M059J (cell line): Measurements from ENCODE around the gene DYSF. TPM values are rescaled to one million over a fixed set of nuclear protein-coding genes. Genes with fewer than 3 reads are reported as not detected.

ENCODE experiments used
- DNase-seq: peaks from one replicate; pipeline ENCODE4 v3.0.0-alpha.2; 2012; ENCODE audit warnings: low read depth
- total RNA-seq: library from RNA; depleted of rRNA; stranded (reverse); fragments of >200 nt; shearing (Covaris generic); gene quantifications from 2 replicates; pipeline ENCODE4 v1.2.3, GENCODE V29; 2014

The DYSF gene
- total RNA-seq, 1 experiment from 2014 or later: 0.81 TPM

- no peak for DNase-seq
Observed at GRCh38 chr2:71530211-71530610, 76.8 kb downstream of the DYSF start.

GRCh38 chr2:71530641-71531332 lies 77.4 kb downstream of the DYSF start:
- peak; percentile 33 for DNase-seq

GRCh38 chr2:71531522-71532047 lies 78.2 kb downstream of the DYSF start:
- DNase-seq: peak; percentile 80

GRCh38 chr2:71532327-71532726 lies 79.0 kb downstream of the DYSF start:
- no peak for DNase-seq

GRCh38 chr2:71534201-71534600 lies 80.8 kb downstream of the DYSF start:
- DNase-seq: no peak

- no peak for DNase-seq
Observed at GRCh38 chr2:71534826-71535225, 81.5 kb downstream of the DYSF start.

- DNase-seq: no peak
Observed at GRCh38 chr2:71535526-71535925, 82.2 kb downstream of the DYSF start.

GRCh38 chr2:71536226-71536671 lies 82.9 kb downstream of the DYSF start:
- DNase-seq: no peak

- DNase-seq: no peak
Observed at GRCh38 chr2:71538241-71538640, 84.9 kb downstream of the DYSF start.

- no peak for DNase-seq
Observed at GRCh38 chr2:71538656-71539265, 85.4 kb downstream of the DYSF start.

GRCh38 chr2:71540818-71541217 lies 87.5 kb downstream of the DYSF start:
- DNase-seq: no peak

GRCh38 chr2:71544919-71545571 lies 91.7 kb downstream of the DYSF start:
- DNase-seq: no peak

- DNase-seq: peak; percentile 61
Observed at GRCh38 chr2:71545572-71546274, 92.4 kb downstream of the DYSF start.

- DNase-seq: no peak
Observed at GRCh38 chr2:71546275-71546638, 92.9 kb downstream of the DYSF start.

- no peak for DNase-seq
Observed at GRCh38 chr2:71546777-71547281, 93.5 kb downstream of the DYSF start.

- no peak for DNase-seq
Observed at GRCh38 chr2:71547616-71548285, 94.4 kb downstream of the DYSF start.

GRCh38 chr2:71548646-71549425 lies 95.5 kb downstream of the DYSF start:
- peak; percentile 56 for DNase-seq

GRCh38 chr2:71550801-71551630 lies 97.7 kb downstream of the DYSF start:
- no peak for DNase-seq

- DNase-seq: no peak
Observed at GRCh38 chr2:71551631-71551915, 98.2 kb downstream of the DYSF start.

- no peak for DNase-seq
Observed at GRCh38 chr2:71552356-71552755, 99.0 kb downstream of the DYSF start.
